Adipocyte (in vitro differentiated cells): ENCODE measurements around the gene FCRLB.
"Not testable (repeated sequence)": the region's sequence is repeated elsewhere in the genome, so short reads cannot be mapped to it uniquely, and the experiment has no call there.

Experiments
- DNase-seq: peaks from one replicate; pipeline ENCODE4 v3.0.0-alpha.2; 2015; ENCODE audit warnings: low read depth
- H3K27me3 ChIP-seq: replicated peaks from 2 replicates; pipeline ENCODE4 v1.7.0; 2013; ENCODE audit warnings: mild to moderate bottlenecking, low read length, moderate library complexity; ENCODE audit not compliant: control insufficient read depth, insufficient read depth
- H3K36me3 ChIP-seq: 2 replicates; pipeline ENCODE4 v1.7.0; 2013; ENCODE audit warnings: low read length, mild to moderate bottlenecking, moderate library complexity; ENCODE audit not compliant: control insufficient read depth, insufficient read depth, severe bottlenecking
- H3K4me1 ChIP-seq: 2 replicates; pipeline ENCODE4 v1.7.0; 2013; ENCODE audit warnings: mild to moderate bottlenecking, low read length, moderate library complexity; ENCODE audit not compliant: control insufficient read depth, insufficient read depth
- H3K4me3 ChIP-seq: 2 replicates; pipeline ENCODE4 v1.7.0; 2013; ENCODE audit warnings: mild to moderate bottlenecking, low read length, moderate library complexity
- H3K9ac ChIP-seq: 2 replicates; pipeline ENCODE4 v1.7.0; 2013; ENCODE audit warnings: mild to moderate bottlenecking, low read length, moderate library complexity
- H3K9me3 ChIP-seq: 2 replicates; pipeline ENCODE4 v1.7.0; 2013; ENCODE audit warnings: mild to moderate bottlenecking, low read length, moderate library complexity; ENCODE audit not compliant: control insufficient read depth

FCRLB gene

GRCh38 chr1:161720956-161721737, at the start of gene FCRLB:
FCRLB (plus strand) TSS chr1:161721544; CDS start chr1:161722673, 1,129 bp downstream.
- H3K4me3 ChIP-seq = no peak within 1 kb of the TSS
- no peak for DNase-seq
- H3K9ac ChIP-seq = no peak within 1 kb of the TSS
- no peaks in the 10 kb centered on the region for H3K9me3 ChIP-seq
- H3K36me3 ChIP-seq = no peaks in the 10 kb centered on the region
- H3K27me3 ChIP-seq = no peaks in the 10 kb centered on the region
- peaks cover 16% of the 10 kb centered on the region for H3K4me1 ChIP-seq

- not testable (repeated sequence) for H3K9me3 ChIP-seq, H3K4me1 ChIP-seq, H3K4me3 ChIP-seq, H3K27me3 ChIP-seq, H3K9ac ChIP-seq, H3K36me3 ChIP-seq
- peak; percentile 39 for DNase-seq
Measured at GRCh38 chr1:161673437-161673836, 47.9 kb upstream of the FCRLB start.

- H3K4me1 ChIP-seq, DNase-seq, H3K27me3 ChIP-seq, H3K9me3 ChIP-seq, H3K4me3 ChIP-seq, H3K36me3 ChIP-seq, H3K9ac ChIP-seq: not testable (repeated sequence)
Measured at GRCh38 chr1:161674447-161674846, 46.9 kb upstream of the FCRLB start.

GRCh38 chr1:161674908-161675307, 46.4 kb upstream of the FCRLB start:
- H3K9me3 ChIP-seq, DNase-seq, H3K9ac ChIP-seq, H3K27me3 ChIP-seq, H3K36me3 ChIP-seq, H3K4me1 ChIP-seq, H3K4me3 ChIP-seq: not testable (repeated sequence)

- Histone ChIP-seq H3K36me3 (no peaks in the 10 kb centered on the region), H3K9me3 (no peaks in the 10 kb centered on the region), H3K4me3 (no peak overlapping the region), H3K27me3 (no peaks in the 10 kb centered on the region), H3K4me1 (no peaks in the 10 kb centered on the region), H3K9ac (no peak overlapping the region)
- DNase-seq = no peak
Measured at GRCh38 chr1:161676441-161676840, 44.9 kb upstream of the FCRLB start.

GRCh38 chr1:161676958-161677689, 44.2 kb upstream of the FCRLB start:
- Histone ChIP-seq H3K9ac (no peak overlapping the region), H3K36me3 (no peaks in the 10 kb centered on the region), H3K27me3 (no peaks in the 10 kb centered on the region), H3K4me3 (no peak overlapping the region), H3K4me1 (no peaks in the 10 kb centered on the region), H3K9me3 (no peaks in the 10 kb centered on the region)
- no peak for DNase-seq

- H3K9ac ChIP-seq = no peak overlapping the region
- H3K4me1 ChIP-seq = no peaks in the 10 kb centered on the region
- DNase-seq = no peak
- no peak overlapping the region for H3K4me3 ChIP-seq
- no peaks in the 10 kb centered on the region for H3K27me3 ChIP-seq
- H3K36me3 ChIP-seq = no peaks in the 10 kb centered on the region
- H3K9me3 ChIP-seq = no peaks in the 10 kb centered on the region
Measured at GRCh38 chr1:161678500-161678899, 42.8 kb upstream of the FCRLB start.

- no peak overlapping the region for H3K9ac ChIP-seq
- H3K27me3 ChIP-seq = no peaks in the 10 kb centered on the region
- no peak for DNase-seq
- no peak overlapping the region for H3K4me3 ChIP-seq
- H3K9me3 ChIP-seq = no peaks in the 10 kb centered on the region
- no peaks in the 10 kb centered on the region for H3K4me1 ChIP-seq
- H3K36me3 ChIP-seq = no peaks in the 10 kb centered on the region
Measured at GRCh38 chr1:161681879-161682278, 39.5 kb upstream of the FCRLB start.

GRCh38 chr1:161688946-161689345, 32.4 kb upstream of the FCRLB start:
- H3K4me3 ChIP-seq = no peak overlapping the region
- no peak for DNase-seq
- no peaks in the 10 kb centered on the region for H3K36me3 ChIP-seq
- H3K4me1 ChIP-seq = no peaks in the 10 kb centered on the region
- H3K9me3 ChIP-seq = no peaks in the 10 kb centered on the region
- H3K27me3 ChIP-seq = no peaks in the 10 kb centered on the region
- H3K9ac ChIP-seq = no peak overlapping the region

GRCh38 chr1:161691846-161692245, 29.5 kb upstream of the FCRLB start:
- Histone ChIP-seq H3K9me3 (no peaks in the 10 kb centered on the region), H3K4me1 (no peaks in the 10 kb centered on the region), H3K27me3 (no peaks in the 10 kb centered on the region), H3K9ac (no peak overlapping the region), H3K4me3 (no peak overlapping the region), H3K36me3 (no peaks in the 10 kb centered on the region)
- DNase-seq = no peak

GRCh38 chr1:161693020-161693712, 28.2 kb upstream of the FCRLB start:
- not testable (repeated sequence) for H3K9me3 ChIP-seq, H3K4me1 ChIP-seq, H3K9ac ChIP-seq, H3K27me3 ChIP-seq, H3K4me3 ChIP-seq, H3K36me3 ChIP-seq, DNase-seq
